GM10266 (cell line): ENCODE measurements around the gene EEIG2.

Experiments used
- DNase-seq: peaks from one replicate; pipeline ENCODE4 v3.0.0; 2012; ENCODE audit errors: extremely low spot score
- TF ChIP-seq, protein P1 (sequence below): IDR thresholded peaks from 2 replicates; pipeline ENCODE4 v1.5.1; 2012; ENCODE audit warnings: mild to moderate bottlenecking, low read depth; ENCODE audit not compliant: control insufficient read depth, insufficient read depth; ENCODE audit errors: missing control alignments

The EEIG2 gene

DNA sequence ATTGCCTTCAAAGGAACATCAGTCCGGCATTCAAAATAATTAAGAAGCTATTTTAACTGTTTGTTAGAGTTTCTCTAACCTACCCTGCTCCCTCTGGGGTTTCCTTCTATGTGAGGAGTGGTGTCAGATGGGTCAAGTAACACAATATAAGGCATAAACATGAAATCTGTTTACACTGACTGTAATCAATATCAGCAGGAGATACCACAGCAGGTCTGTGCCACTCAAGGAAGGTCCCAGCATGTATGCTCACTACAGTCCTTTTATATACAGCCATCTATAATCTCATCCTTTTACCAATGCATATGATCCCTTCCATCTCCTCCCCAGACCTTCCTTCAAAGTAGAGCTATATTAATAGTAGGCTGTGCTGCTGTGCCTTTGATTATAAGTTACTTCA, 25.4 kb downstream of the EEIG2 start:
- no peak for DNase-seq
- TF ChIP-seq, protein P1, sequence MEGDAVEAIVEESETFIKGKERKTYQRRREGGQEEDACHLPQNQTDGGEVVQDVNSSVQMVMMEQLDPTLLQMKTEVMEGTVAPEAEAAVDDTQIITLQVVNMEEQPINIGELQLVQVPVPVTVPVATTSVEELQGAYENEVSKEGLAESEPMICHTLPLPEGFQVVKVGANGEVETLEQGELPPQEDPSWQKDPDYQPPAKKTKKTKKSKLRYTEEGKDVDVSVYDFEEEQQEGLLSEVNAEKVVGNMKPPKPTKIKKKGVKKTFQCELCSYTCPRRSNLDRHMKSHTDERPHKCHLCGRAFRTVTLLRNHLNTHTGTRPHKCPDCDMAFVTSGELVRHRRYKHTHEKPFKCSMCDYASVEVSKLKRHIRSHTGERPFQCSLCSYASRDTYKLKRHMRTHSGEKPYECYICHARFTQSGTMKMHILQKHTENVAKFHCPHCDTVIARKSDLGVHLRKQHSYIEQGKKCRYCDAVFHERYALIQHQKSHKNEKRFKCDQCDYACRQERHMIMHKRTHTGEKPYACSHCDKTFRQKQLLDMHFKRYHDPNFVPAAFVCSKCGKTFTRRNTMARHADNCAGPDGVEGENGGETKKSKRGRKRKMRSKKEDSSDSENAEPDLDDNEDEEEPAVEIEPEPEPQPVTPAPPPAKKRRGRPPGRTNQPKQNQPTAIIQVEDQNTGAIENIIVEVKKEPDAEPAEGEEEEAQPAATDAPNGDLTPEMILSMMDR = no peak

DNA sequence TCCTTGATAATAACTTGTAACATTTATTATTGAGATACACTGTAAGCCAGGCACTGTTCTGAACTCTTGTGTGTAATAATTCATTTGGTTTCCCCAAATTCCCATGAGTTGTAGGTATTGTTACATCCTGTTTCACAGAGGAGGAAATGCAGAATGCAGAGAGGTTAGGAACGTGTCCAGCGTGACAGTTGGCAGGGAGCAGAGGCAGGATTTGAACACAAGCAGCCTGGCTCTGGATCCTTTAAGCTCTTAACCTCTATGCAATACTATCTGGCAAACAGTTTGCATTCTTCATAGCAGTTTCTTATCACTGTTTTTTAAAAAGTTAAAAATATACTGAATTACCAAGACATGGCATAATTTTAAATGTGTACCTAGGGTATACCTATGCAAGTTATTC, 30.5 kb downstream of the EEIG2 start:
- TF ChIP-seq, protein P1 = no peak
- DNase-seq = no peak

DNA sequence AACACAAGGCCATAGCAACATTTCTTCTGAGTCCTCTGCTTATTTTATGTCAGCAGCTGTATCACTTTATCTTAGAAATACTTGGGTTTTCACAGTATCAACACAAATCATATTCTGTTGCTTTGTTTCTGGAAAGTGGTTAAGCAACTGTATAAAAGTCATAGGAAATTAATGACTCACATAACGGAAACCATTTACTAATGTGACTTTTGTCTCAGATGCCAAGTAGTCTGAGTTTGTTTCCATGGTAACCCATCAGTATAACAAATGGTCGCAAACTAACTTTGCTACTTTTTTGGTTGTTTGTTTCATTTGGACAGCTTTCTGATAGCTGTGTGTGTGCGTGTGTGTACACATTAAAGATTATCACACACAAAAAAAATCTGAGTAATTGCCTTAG, 31.1 kb downstream of the EEIG2 start:
- TF ChIP-seq, protein P1 = no peak
- no peak for DNase-seq

DNA sequence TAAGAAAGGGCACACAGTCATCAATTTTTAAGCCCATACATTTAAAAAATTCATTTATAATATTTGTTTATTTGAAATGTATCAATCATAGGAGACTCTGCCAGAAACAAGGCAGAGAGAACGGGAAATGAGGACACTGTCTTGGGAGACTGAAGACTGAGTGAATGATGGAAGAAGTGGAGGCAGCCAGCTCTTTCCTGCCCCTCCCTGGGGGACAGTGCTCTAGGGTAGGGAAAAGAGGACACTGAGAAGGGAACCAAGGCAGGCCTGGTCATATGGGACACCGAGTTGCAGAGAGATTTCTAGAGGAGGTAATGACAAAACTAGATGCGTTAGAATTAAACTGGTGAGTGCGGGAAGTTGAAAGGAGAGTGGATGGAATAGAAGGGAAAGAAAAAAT, 31.6 kb downstream of the EEIG2 start:
- TF ChIP-seq, protein P1 = no peak
- no peak for DNase-seq

DNA sequence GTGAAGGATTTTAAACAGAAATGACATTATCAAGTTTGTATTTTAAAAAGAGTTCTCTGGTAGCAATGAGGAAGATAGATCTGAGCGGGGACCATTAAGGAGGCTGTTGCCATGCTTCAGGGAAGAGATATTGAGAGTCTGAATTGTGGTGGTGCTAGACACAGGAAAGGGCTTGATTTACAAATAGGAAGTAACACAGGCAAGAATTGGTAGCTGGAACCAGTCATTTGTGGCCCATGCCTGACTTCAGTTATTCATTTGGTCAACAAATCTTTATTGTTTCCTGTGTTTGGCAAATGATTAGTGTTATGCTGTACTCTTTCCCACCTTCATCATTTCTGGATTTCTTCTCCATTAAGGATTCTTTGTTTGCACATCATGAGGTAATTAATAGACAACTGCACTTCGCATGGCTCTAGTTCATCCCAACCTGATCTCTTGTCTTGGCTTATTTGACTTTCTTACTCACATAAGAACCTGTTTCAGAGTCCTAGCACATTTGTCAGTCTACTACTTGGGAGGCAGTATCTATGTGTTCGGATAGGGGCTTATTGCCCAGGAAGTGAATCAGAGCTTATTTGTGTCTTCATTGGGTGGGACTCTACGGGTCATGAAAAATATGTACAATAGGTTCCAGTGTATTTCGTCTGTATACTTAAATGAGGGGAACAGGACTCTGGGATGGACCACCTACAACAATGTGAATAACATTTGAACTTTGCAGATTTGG, 32.3 kb downstream of the EEIG2 start:
- TF ChIP-seq, protein P1 = no peak
- DNase-seq = no peak

DNA sequence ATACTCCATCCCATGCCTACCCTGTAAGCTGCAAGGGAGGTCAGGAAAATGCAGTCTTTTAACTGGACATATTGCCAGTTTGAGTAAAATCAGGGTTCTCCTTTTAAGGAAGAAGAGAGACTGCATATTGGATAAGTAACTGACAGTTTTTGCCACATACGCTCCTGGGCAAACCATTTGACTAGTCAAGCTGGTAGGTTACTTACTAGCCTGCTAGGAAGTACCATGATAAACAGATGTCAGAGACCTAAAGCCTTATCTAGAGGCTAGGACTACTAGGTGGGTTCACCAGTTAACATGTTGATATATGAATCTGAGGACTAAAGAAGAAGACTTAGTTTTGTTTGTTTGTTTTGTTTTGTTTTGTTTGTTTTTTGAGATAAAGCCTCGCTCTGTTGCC, 33.5 kb downstream of the EEIG2 start:
- no peak for DNase-seq
- TF ChIP-seq, protein P1 = no peak

DNA sequence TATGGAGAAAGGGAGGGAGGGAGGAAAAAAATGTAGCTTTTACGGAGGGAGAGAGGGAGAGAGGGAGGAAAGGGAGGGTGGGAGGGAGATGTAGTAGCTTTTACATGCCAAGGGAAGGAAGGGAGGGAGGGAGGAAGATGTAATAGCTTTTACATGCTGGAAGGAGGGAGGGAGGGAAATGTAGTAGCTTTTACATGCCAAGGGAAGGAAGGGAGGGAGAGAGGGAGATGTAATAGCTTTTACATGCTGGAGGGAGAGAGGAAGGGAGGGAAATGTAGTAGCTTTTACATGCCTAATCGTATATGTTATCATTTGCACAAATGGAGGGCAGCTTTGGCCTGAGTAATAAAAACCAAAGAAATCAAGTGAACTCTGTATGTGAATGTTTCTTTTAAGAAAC, 35.6 kb downstream of the EEIG2 start:
- no peak for DNase-seq
- TF ChIP-seq, protein P1 = no peak
